PC-3 (cell line): ENCODE results near the gene POLR2F. TPM values are rescaled to one million over a fixed set of nuclear protein-coding genes. Genes with fewer than 3 reads are reported as not detected.

Experiments
- ATAC-seq: fragments of 200-7000 bp; cut with Tn5 transposase; 2 replicates; pipeline ENCODE4 v1.9.1; 2020; ENCODE audit warnings: mild to moderate bottlenecking, moderate library complexity
- BruUV-seq: library from RNA; stranded (reverse); fragments of 400-500 nt; replicated peaks from 2 replicates; lab custom pipeline; 2021; lab: Mats Ljungman, UMichigan
- CTCF ChIA-PET: fragments of 300-600 bp; sonication (Branson Sonifier 250); formaldehyde crosslinking; loops from one replicate; lab custom pipeline; 2022; ENCODE audit warnings: antibody characterized with exemption; lab: Charles Lee
- POLR2A ChIA-PET: fragments of 300-600 bp; sonication (Branson Sonifier 250); formaldehyde crosslinking; loops from one replicate; lab custom pipeline; 2022; ENCODE audit warnings: antibody characterized with exemption; ENCODE audit not compliant: unreplicated experiment; lab: Charles Lee
- DNase-seq: peaks from one replicate; pipeline ENCODE4 v3.0.0-alpha.2; 2015
- H2AFZ ChIP-seq: fragments of 300-600 bp; sonication (generic); 2 replicates; pipeline ENCODE4 v1.6.0; 2016; ENCODE audit warnings: antibody characterized with exemption, low read length
- H3F3A ChIP-seq: fragments of 300-600 bp; sonication (generic); one replicate; pipeline ENCODE4 v1.6.0; 2017; ENCODE audit warnings: antibody characterized with exemption, low read length, control low read depth, mild to moderate bottlenecking; ENCODE audit not compliant: unreplicated experiment
- H3K27ac ChIP-seq: fragments of 300-600 bp; sonication (generic); 2 replicates; pipeline ENCODE4 v1.5.1; 2016; ENCODE audit warnings: mild to moderate bottlenecking, low read length
- H3K27me3 ChIP-seq: fragments of 300-600 bp; sonication (generic); 2 replicates; pipeline ENCODE4 v1.6.1; 2016; ENCODE audit warnings: low read length, mixed read lengths
- H3K36me3 ChIP-seq: fragments of 300-600 bp; sonication (generic); 2 replicates; pipeline ENCODE4 v1.6.1; 2016; ENCODE audit warnings: low read depth, mixed run types, low read length, mixed read lengths
- H3K4me1 ChIP-seq: fragments of 300-600 bp; sonication (generic); 2 replicates; pipeline ENCODE4 v1.5.1; 2016; ENCODE audit warnings: low read length; ENCODE audit not compliant: insufficient read depth
- H3K4me2 ChIP-seq: fragments of 300-600 bp; sonication (generic); 2 replicates; pipeline ENCODE4 v1.6.0; 2016; ENCODE audit warnings: low read length
- H3K4me3 ChIP-seq: fragments of 300-600 bp; sonication (generic); 2 replicates; pipeline ENCODE4 v1.5.1; 2016; ENCODE audit warnings: mild to moderate bottlenecking, low read length, mixed read lengths
- H3K79me2 ChIP-seq: fragments of 300-600 bp; sonication (generic); 2 replicates; pipeline ENCODE4 v1.6.1; 2017; ENCODE audit warnings: low read length, mixed read lengths
- H3K9ac ChIP-seq: fragments of 300-600 bp; sonication (generic); 2 replicates; pipeline ENCODE4 v1.6.0; 2016; ENCODE audit warnings: mild to moderate bottlenecking, low read length
- H3K9me2 ChIP-seq: fragments of 300-600 bp; sonication (generic); replicated peaks from 2 replicates; pipeline ENCODE4 v1.6.1; 2016; ENCODE audit warnings: mixed run types, low read length, mixed read lengths
- H3K9me3 ChIP-seq: fragments of 300-600 bp; sonication (generic); 2 replicates; pipeline ENCODE4 v1.6.1; 2016; ENCODE audit warnings: low read length, mixed read lengths
- H4K20me1 ChIP-seq: fragments of 300-600 bp; sonication (generic); 2 replicates; pipeline ENCODE4 v1.6.1; 2016; ENCODE audit warnings: low read length, mixed read lengths
- CTCF ChIP-seq: fragments of 300-600 bp; sonication (generic); conservative IDR thresholded peaks from 2 replicates; pipeline ENCODE4 v1.5.1; 2017; ENCODE audit warnings: antibody characterized with exemption, low read depth, mild to moderate bottlenecking, low read length
- EZH2 ChIP-seq: fragments of 300-600 bp; sonication (generic); IDR thresholded peaks from one replicate; pipeline ENCODE4 v1.6.1; 2017; ENCODE audit warnings: antibody characterized with exemption, mild to moderate bottlenecking, low read length; ENCODE audit not compliant: unreplicated experiment
- EZH2phosphoT487 ChIP-seq: fragments of 300-600 bp; sonication (generic); IDR thresholded peaks from 2 replicates; pipeline ENCODE4 v1.6.1; 2018; ENCODE audit warnings: mild to moderate bottlenecking, antibody characterized with exemption, low read length, borderline replicate concordance
- intact Hi-C: fragments of 100-400 bp; cut with micrococcal nuclease; formaldehyde crosslinking; loops from 2 replicates; pipeline ENCODE4 v1.9.0; 2023
- total RNA-seq: library from RNA; depleted of rRNA; stranded (reverse); fragments of >200 nt; gene quantifications from 2 replicates; pipeline ENCODE4 v1.2.3, GENCODE V29; 2014

The POLR2F gene
- total RNA-seq, 1 experiment from 2014 or later, result 177 TPM

GRCh38 chr22:37923927-37924326, 29.6 kb upstream of the POLR2F start:
- Histone ChIP-seq H3K79me2 (no peaks in the 10 kb centered on the region), H3K9me2 (no peaks in the 10 kb centered on the region), H3K27me3 (no peaks in the 10 kb centered on the region), H3K36me3 (no peaks in the 10 kb centered on the region; the same call in 1 of the 2 replicates), H4K20me1 (no peaks in the 10 kb centered on the region), H3K4me2 (no peak overlapping the region), H3F3A (no peaks in the 10 kb centered on the region), H3K4me3 (no peak overlapping the region), H3K27ac (no peak overlapping the region), H3K9ac (no peak overlapping the region), H2AFZ (no peak overlapping the region), H3K4me1 (no peaks in the 10 kb centered on the region), H3K9me3 (no peaks in the 10 kb centered on the region)
- ATAC-seq (no peak), DNase-seq (no peak)
- ChIA-PET POLR2A (no interaction called here), CTCF (no interaction called here)
- intact Hi-C loops, result no loop called here
- TF ChIP-seq EZH2 (no peak), CTCF (no peak), EZH2phosphoT487 (no peak)
- no TSS peak for BruUV-seq

GRCh38 chr22:37924386-37925065, 29.0 kb upstream of the POLR2F start:
- intact Hi-C loops, result no loop called here
- TF ChIP-seq EZH2phosphoT487, result no peak
- no peak for TF ChIP-seq CTCF
- TF ChIP-seq EZH2, result no peak
- Histone ChIP-seq H3K79me2 (no peaks in the 10 kb centered on the region), H4K20me1 (no peaks in the 10 kb centered on the region), H3K9me3 (no peaks in the 10 kb centered on the region), H3K9me2 (no peaks in the 10 kb centered on the region), H3K4me2 (no peak overlapping the region), H3K36me3 (no peaks in the 10 kb centered on the region; the same call in 1 of the 2 replicates), H3K27ac (no peak overlapping the region), H3K9ac (no peak overlapping the region), H3F3A (no peaks in the 10 kb centered on the region), H3K27me3 (no peaks in the 10 kb centered on the region), H2AFZ (no peak overlapping the region), H3K4me1 (no peaks in the 10 kb centered on the region), H3K4me3 (no peak overlapping the region)
- ATAC-seq, result no peak
- no TSS peak for BruUV-seq
- no peak for DNase-seq
- ChIA-PET CTCF (no interaction called here), POLR2A (no interaction called here)

- Histone ChIP-seq H3K79me2 (no peaks in the 10 kb centered on the region), H2AFZ (no peak overlapping the region), H3F3A (no peaks in the 10 kb centered on the region), H3K27ac (no peak overlapping the region), H3K9ac (no peak overlapping the region), H3K4me3 (no peak overlapping the region), H3K9me2 (no peaks in the 10 kb centered on the region), H3K4me2 (no peak overlapping the region), H4K20me1 (no peaks in the 10 kb centered on the region), H3K27me3 (no peaks in the 10 kb centered on the region), H3K4me1 (no peaks in the 10 kb centered on the region), H3K36me3 (no peaks in the 10 kb centered on the region; the same call in 1 of the 2 replicates), H3K9me3 (no peaks in the 10 kb centered on the region)
- TF ChIP-seq CTCF (no peak), EZH2 (no peak), EZH2phosphoT487 (no peak)
- ChIA-PET POLR2A (no interaction called here), CTCF (no interaction called here)
- intact Hi-C loops, result no loop called here
- no TSS peak for BruUV-seq
- no peak for ATAC-seq
- no peak for DNase-seq
Observed at GRCh38 chr22:37925330-37925729, 28.2 kb upstream of the POLR2F start.
